ENCODE measurements around the gene SIRT6.

SIRT6 gene

GRCh38 chr19:4186087-4186993 lies 4.0 kb upstream of the SIRT6 start (continued):
- TF ChIP-seq ZNF654 (tag by site-specific recombination; IDR thresholded peaks at IDR 0.05; ENCODE audit: low read depth) (peak; percentile 87), YY1 (tag by site-specific recombination; IDR thresholded peaks at IDR 0.05) (no peak), KLF16 (tag by site-specific recombination; IDR thresholded peaks at IDR 0.05) (peak; percentile 56), ZNF623 (tag by site-specific recombination; IDR thresholded peaks at IDR 0.05) (no peak), ZNF600 (tag by site-specific recombination; IDR thresholded peaks at IDR 0.05) (peak; percentile 58; the same call in 1 of the 2 replicates), ZNF416 (tag by site-specific recombination; IDR thresholded peaks at IDR 0.05) (no peak), ZNF548 (tag by site-specific recombination; IDR thresholded peaks at IDR 0.05) (no peak), ZNF366 (tag by site-specific recombination; conservative IDR thresholded peaks at IDR 0.05) (no peak), ZNF146 (tag by site-specific recombination; IDR thresholded peaks at IDR 0.05) (no peak), ZSCAN30 (tag by site-specific recombination; IDR thresholded peaks at IDR 0.05) (no peak), ZNF514 (tag by site-specific recombination; IDR thresholded peaks at IDR 0.05) (no peak), ZNF184 (tag by site-specific recombination; IDR thresholded peaks at IDR 0.05) (no peak), ZNF610 (tag by site-specific recombination; IDR thresholded peaks at IDR 0.05; ENCODE audit: borderline replicate concordance) (no peak), KLF8 (tag by site-specific recombination; IDR thresholded peaks at IDR 0.05) (peak; percentile 51; the same call in 1 of the 2 replicates), ZNF391 (tag by site-specific recombination; IDR thresholded peaks at IDR 0.05; ENCODE audit: borderline replicate concordance, low read depth) (no peak), ZNF639 (tag by site-specific recombination; IDR thresholded peaks at IDR 0.05) (peak; percentile 53; the same call in 1 of the 2 replicates), KLF1 (tag by site-specific recombination; IDR thresholded peaks at IDR 0.05) (peak; percentile 37; the same call in 1 of the 2 replicates), SP7 (tag by site-specific recombination; IDR thresholded peaks at IDR 0.05) (peak; percentile 45; the same call in 1 of the 2 replicates), ZNF174 (tag by site-specific recombination; IDR thresholded peaks at IDR 0.05) (no peak), KLF10 (tag by site-specific recombination; IDR thresholded peaks at IDR 0.05) (no peak), EGR2 (tag by site-specific recombination; IDR thresholded peaks at IDR 0.05; ENCODE audit: low read depth) (no peak), ZBTB7A (tag by site-specific recombination; IDR thresholded peaks at IDR 0.05; ENCODE audit: low read depth) (no peak), BCL11B (tag by site-specific recombination; IDR thresholded peaks at IDR 0.05; ENCODE audit: low read depth) (no peak), ZNF157 (tag by site-specific recombination; IDR thresholded peaks at IDR 0.05) (no peak), ZNF624 (tag by site-specific recombination; IDR thresholded peaks at IDR 0.05) (no peak), ZNF48 (tag by site-specific recombination; IDR thresholded peaks at IDR 0.05) (no peak)
- TF ChIP-seq, protein P1, sequence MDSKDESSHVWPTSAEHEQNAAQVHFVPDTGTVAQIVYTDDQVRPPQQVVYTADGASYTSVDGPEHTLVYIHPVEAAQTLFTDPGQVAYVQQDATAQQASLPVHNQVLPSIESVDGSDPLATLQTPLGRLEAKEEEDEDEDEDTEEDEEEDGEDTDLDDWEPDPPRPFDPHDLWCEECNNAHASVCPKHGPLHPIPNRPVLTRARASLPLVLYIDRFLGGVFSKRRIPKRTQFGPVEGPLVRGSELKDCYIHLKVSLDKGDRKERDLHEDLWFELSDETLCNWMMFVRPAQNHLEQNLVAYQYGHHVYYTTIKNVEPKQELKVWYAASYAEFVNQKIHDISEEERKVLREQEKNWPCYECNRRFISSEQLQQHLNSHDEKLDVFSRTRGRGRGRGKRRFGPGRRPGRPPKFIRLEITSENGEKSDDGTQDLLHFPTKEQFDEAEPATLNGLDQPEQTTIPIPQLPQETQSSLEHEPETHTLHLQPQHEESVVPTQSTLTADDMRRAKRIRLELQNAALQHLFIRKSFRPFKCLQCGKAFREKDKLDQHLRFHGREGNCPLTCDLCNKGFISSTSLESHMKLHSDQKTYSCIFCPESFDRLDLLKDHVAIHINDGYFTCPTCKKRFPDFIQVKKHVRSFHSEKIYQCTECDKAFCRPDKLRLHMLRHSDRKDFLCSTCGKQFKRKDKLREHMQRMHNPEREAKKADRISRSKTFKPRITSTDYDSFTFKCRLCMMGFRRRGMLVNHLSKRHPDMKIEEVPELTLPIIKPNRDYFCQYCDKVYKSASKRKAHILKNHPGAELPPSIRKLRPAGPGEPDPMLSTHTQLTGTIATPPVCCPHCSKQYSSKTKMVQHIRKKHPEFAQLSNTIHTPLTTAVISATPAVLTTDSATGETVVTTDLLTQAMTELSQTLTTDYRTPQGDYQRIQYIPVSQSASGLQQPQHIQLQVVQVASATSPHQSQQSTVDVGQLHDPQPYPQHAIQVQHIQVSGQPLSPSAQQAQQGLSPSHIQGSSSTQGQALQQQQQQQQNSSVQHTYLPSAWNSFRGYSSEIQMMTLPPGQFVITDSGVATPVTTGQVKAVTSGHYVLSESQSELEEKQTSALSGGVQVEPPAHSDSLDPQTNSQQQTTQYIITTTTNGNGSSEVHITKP (tag by site-specific recombination; IDR thresholded peaks at IDR 0.05): peak; percentile 97
- TF ChIP-seq, protein P2, sequence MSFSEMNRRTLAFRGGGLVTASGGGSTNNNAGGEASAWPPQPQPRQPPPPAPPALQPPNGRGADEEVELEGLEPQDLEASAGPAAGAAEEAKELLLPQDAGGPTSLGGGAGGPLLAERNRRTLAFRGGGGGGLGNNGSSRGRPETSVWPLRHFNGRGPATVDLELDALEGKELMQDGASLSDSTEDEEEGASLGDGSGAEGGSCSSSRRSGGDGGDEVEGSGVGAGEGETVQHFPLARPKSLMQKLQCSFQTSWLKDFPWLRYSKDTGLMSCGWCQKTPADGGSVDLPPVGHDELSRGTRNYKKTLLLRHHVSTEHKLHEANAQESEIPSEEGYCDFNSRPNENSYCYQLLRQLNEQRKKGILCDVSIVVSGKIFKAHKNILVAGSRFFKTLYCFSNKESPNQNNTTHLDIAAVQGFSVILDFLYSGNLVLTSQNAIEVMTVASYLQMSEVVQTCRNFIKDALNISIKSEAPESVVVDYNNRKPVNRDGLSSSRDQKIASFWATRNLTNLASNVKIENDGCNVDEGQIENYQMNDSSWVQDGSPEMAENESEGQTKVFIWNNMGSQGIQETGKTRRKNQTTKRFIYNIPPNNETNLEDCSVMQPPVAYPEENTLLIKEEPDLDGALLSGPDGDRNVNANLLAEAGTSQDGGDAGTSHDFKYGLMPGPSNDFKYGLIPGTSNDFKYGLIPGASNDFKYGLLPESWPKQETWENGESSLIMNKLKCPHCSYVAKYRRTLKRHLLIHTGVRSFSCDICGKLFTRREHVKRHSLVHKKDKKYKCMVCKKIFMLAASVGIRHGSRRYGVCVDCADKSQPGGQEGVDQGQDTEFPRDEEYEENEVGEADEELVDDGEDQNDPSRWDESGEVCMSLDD (tag by site-specific recombination; IDR thresholded peaks at IDR 0.05): no peak
- TF ChIP-seq, protein P3, sequence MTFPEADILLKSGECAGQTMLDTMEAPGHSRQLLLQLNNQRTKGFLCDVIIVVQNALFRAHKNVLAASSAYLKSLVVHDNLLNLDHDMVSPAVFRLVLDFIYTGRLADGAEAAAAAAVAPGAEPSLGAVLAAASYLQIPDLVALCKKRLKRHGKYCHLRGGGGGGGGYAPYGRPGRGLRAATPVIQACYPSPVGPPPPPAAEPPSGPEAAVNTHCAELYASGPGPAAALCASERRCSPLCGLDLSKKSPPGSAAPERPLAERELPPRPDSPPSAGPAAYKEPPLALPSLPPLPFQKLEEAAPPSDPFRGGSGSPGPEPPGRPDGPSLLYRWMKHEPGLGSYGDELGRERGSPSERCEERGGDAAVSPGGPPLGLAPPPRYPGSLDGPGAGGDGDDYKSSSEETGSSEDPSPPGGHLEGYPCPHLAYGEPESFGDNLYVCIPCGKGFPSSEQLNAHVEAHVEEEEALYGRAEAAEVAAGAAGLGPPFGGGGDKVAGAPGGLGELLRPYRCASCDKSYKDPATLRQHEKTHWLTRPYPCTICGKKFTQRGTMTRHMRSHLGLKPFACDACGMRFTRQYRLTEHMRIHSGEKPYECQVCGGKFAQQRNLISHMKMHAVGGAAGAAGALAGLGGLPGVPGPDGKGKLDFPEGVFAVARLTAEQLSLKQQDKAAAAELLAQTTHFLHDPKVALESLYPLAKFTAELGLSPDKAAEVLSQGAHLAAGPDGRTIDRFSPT (tag by site-specific recombination; IDR thresholded peaks at IDR 0.05): 0 out of 2 replicates have a peak, but pooled peaks have one; percentile 37
- TF ChIP-seq, protein P4, sequence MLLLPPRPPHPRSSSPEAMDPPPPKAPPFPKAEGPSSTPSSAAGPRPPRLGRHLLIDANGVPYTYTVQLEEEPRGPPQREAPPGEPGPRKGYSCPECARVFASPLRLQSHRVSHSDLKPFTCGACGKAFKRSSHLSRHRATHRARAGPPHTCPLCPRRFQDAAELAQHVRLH (tag by site-specific recombination; IDR thresholded peaks at IDR 0.05): 0 out of 2 replicates have a peak, but pooled peaks have one; percentile 10

All from HEK293 (cell line).